ENCODE results near the gene CLBA1. TPM values are rescaled to one million over a fixed set of nuclear protein-coding genes. Genes with fewer than 3 reads are reported as not detected.

Gene CLBA1
- total RNA-seq, 5 donors from 2014 or later (not counting 1 experiment from before 2014, with no cell fraction given) = 1.2 to 3.4 (median 2.7) TPM

DNA sequence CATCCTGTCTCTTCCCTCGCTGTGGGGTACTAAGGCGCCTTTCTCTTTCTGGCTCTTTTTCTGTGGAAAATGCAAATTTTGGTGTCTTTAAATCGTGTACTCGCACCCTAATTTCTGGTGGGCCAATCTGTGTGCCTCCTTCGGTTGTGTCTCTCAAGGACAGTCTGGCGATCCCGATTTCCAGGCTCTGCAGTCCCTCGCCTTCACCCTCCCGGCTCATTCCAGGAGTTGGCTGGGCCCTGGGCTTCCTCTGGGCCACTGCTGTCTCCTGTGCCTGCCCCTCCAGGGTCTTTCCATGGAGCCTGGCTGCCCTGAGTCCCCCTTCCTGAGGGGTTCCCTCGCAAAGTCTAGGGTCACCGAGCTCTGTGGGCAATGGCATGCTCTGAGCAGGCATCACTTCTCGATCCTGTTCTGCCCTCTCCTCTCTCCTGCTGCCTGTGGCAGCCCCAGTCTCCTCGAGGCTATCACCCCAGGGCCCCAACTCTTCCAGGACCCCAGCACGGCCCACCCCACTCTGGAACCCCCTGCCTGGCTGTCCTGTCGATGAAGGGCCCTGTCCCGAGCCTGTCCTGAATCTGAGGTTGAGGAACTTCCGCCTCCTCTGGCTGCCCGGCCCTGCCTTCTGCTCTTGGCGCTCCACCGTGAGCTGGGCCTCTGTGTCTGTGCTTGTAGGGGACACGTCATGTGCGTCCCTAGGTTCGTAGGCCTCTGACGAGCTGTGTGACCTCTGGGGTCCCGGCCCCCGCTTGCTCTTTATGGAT lies 31.5 kb upstream of the CLBA1 start:
- Histone ChIP-seq H3K4me3 (ENCODE audit: control insufficient read depth in 1 of 2, extremely low read depth in 1 of 2, low read length in 1 of 2) (no peak overlapping the region), H3K9me3 (no peaks in the 10 kb centered on the region), H3K36me3 (ENCODE audit: control insufficient read depth in 2 of 2, extremely low read depth in 1 of 2, insufficient read depth in 1 of 2, low read length in 1 of 2) (no peaks in the 10 kb centered on the region), H3K27ac (ENCODE audit: low read length) (no peak overlapping the region), H3K4me1 (ENCODE audit: control insufficient read depth in 1 of 2, extremely low read depth in 1 of 2, insufficient read depth in 2 of 2, low read length in 2 of 2) (no peaks in the 10 kb centered on the region), H3K27me3 (replicated peaks in 1 of 2; ENCODE audit: control insufficient read depth in 2 of 2, extremely low read depth in 1 of 2, insufficient read depth in 2 of 2, low read length in 1 of 2) (peaks cover 0 to 42% of the 10 kb centered on the region in 2 experiments)
- no peak overlapping the region for H3K27ac Mint-ChIP-seq
- H3K27me3 Mint-ChIP-seq = peaks cover 20 to 23% of the 10 kb centered on the region in 2 donors
- no peak for DNase-seq
- ChIA-PET CTCF (no interaction called here), POLR2A (no interaction called here)
- no peak for ATAC-seq (replicated peaks in 1 of 4)
- no peaks in the 10 kb centered on the region for H3K9me3 Mint-ChIP-seq
- H3K4me1 Mint-ChIP-seq = no peaks in the 10 kb centered on the region
- 82% methylated on average over 23 of the region's 26 CpGs for WGBS (ENCODE audit: insufficient coverage)
- no peaks in the 10 kb centered on the region for H3K36me3 Mint-ChIP-seq
- no peak overlapping the region for H3K4me3 Mint-ChIP-seq

DNA sequence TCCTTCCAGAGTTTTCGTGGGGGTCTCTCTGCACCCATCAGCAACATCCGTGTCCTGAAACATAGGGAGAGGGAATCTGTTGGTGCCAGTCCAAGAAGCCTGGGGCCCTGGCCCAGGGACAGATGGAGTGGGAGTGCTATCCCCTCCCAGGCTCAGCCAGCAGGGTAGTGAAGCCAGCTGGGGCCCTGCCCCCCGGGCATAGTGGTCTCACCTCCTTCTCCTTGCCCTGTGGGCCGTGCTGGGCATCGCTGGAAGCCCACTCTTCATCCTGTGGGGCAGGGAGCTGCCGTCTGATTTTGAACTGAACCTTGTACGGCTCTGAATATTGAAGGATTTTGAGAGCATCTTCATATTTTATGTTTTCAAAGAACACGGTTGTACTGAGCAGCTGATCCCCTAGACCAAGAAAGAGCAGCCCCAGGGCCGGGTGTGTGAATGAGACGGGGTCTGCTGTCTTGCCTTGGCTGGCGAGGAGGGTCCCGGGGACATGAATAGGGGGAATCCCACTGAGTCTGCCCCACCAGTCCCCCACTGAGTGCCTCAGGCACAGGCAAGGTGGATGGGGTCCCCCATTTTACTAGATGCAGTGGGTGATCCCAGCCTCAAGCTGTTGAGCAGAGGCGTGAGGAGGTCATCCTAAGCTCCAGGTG lies 30.7 kb upstream of the CLBA1 start:
- ATAC-seq (replicated peaks in 1 of 4) (no peak), DNase-seq (no peak)
- no peaks in the 10 kb centered on the region for H3K9me3 Mint-ChIP-seq
- 61% methylated on average over 5 of the region's 13 CpGs for WGBS (ENCODE audit: insufficient coverage)
- POLR2A ChIA-PET = no interaction called here
- H3K27me3 Mint-ChIP-seq = peaks cover 20 to 23% of the 10 kb centered on the region in 2 donors
- CTCF ChIA-PET = no interaction called here
- no peak overlapping the region for H3K4me3 Mint-ChIP-seq
- no peak overlapping the region for H3K27ac Mint-ChIP-seq
- H3K27ac ChIP-seq (ENCODE audit: low read length) = no peak overlapping the region
- H3K4me1 Mint-ChIP-seq = no peaks in the 10 kb centered on the region
- no peaks in the 10 kb centered on the region for H3K4me1 ChIP-seq (ENCODE audit: control insufficient read depth in 1 of 2, extremely low read depth in 1 of 2, insufficient read depth in 2 of 2, low read length in 2 of 2)
- H3K36me3 ChIP-seq (ENCODE audit: control insufficient read depth in 2 of 2, extremely low read depth in 1 of 2, insufficient read depth in 1 of 2, low read length in 1 of 2) = no peaks in the 10 kb centered on the region
- H3K27me3 ChIP-seq (replicated peaks in 1 of 2; ENCODE audit: control insufficient read depth in 2 of 2, extremely low read depth in 1 of 2, insufficient read depth in 2 of 2, low read length in 1 of 2) = peaks cover 0 to 42% of the 10 kb centered on the region in 2 experiments
- H3K9me3 ChIP-seq = no peaks in the 10 kb centered on the region
- H3K4me3 ChIP-seq (ENCODE audit: control insufficient read depth in 1 of 2, extremely low read depth in 1 of 2, low read length in 1 of 2) = no peak overlapping the region
- no peaks in the 10 kb centered on the region for H3K36me3 Mint-ChIP-seq

DNA sequence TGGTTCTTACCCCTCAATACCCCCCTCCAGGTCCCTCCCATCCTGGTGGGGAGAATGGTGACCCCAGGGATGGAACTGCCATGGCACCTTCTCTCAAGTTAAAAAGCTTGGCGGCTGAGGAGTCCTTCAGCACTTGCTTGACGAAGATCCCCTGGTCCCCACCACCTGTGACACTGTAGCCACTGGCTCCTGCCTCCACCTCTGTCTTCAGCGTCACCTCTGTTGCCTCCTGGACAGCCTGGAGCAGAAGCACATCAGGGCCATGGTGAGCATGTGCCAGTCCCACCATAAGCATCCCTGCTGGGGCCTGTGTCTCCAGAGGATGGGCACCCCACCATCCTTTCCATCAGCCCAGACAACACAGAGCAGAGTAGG lies 30.2 kb upstream of the CLBA1 start:
- no peaks in the 10 kb centered on the region for H3K9me3 Mint-ChIP-seq
- DNase-seq (no peak), ATAC-seq (replicated peaks in 1 of 4) (no peak)
- Histone ChIP-seq H3K4me3 (ENCODE audit: control insufficient read depth in 1 of 2, extremely low read depth in 1 of 2, low read length in 1 of 2) (no peak overlapping the region), H3K27ac (ENCODE audit: low read length) (no peak overlapping the region), H3K4me1 (ENCODE audit: control insufficient read depth in 1 of 2, extremely low read depth in 1 of 2, insufficient read depth in 2 of 2, low read length in 2 of 2) (no peaks in the 10 kb centered on the region), H3K36me3 (ENCODE audit: control insufficient read depth in 2 of 2, extremely low read depth in 1 of 2, insufficient read depth in 1 of 2, low read length in 1 of 2) (no peaks in the 10 kb centered on the region), H3K27me3 (replicated peaks in 1 of 2; ENCODE audit: control insufficient read depth in 2 of 2, extremely low read depth in 1 of 2, insufficient read depth in 2 of 2, low read length in 1 of 2) (peaks cover 0 to 42% of the 10 kb centered on the region in 2 experiments), H3K9me3 (no peaks in the 10 kb centered on the region)
- WGBS (ENCODE audit: insufficient coverage) = 92% methylated on average over 3 of the region's 3 CpGs
- ChIA-PET POLR2A (no interaction called here), CTCF (no interaction called here)
- peaks cover 22 to 23% of the 10 kb centered on the region in 2 donors for H3K27me3 Mint-ChIP-seq
- H3K4me3 Mint-ChIP-seq = no peak overlapping the region
- no peaks in the 10 kb centered on the region for H3K36me3 Mint-ChIP-seq
- no peaks in the 10 kb centered on the region for H3K4me1 Mint-ChIP-seq
- H3K27ac Mint-ChIP-seq = no peak overlapping the region

DNA sequence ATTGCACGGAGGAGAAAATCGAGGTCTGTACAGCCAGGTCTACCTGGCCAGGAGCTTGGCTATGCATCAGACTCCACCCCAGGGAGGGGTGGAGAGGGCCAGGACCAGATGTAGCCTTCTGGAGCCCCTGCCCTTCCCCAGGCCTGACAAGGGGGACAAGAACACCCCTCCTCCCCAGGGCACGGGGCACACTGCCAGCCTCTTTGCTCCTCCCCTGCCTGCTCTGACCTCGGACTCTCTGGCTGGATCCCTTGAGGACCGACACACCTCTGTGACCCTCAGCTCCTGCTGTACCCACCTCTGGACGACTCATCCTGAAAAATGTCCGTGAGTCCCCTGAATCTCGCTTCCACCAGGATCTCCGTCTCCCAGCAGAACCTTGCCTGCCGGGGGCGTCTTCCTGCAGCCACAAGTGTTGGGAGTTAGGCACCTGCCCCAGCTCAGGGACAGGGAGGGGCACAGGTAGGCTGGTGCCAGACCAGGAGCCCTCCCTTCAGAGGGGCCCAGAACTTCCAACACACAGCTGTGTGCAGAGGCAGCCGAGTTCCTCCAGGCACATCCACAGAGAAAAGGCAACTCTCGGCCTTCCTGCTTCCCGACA lies 29.2 kb upstream of the CLBA1 start:
- H3K27me3 Mint-ChIP-seq = peaks cover 23 to 24% of the 10 kb centered on the region in 2 donors
- H3K36me3 ChIP-seq (ENCODE audit: control insufficient read depth in 2 of 2, extremely low read depth in 1 of 2, insufficient read depth in 1 of 2, low read length in 1 of 2) = no peaks in the 10 kb centered on the region
- no peak overlapping the region for H3K4me3 ChIP-seq (ENCODE audit: control insufficient read depth in 1 of 2, extremely low read depth in 1 of 2, low read length in 1 of 2)
- no peaks in the 10 kb centered on the region for H3K9me3 Mint-ChIP-seq
- H3K27ac ChIP-seq (ENCODE audit: low read length) = no peak overlapping the region
- WGBS (ENCODE audit: insufficient coverage) = 84% methylated on average over 8 of the region's 14 CpGs
- H3K4me1 Mint-ChIP-seq = no peaks in the 10 kb centered on the region
- no peaks in the 10 kb centered on the region for H3K36me3 Mint-ChIP-seq
- ATAC-seq (replicated peaks in 1 of 4) = no peak
- no peaks in the 10 kb centered on the region for H3K4me1 ChIP-seq (ENCODE audit: control insufficient read depth in 1 of 2, extremely low read depth in 1 of 2, insufficient read depth in 2 of 2, low read length in 2 of 2)
- H3K27ac Mint-ChIP-seq = no peak overlapping the region
- no peak for DNase-seq
- peaks cover 0 to 42% of the 10 kb centered on the region in 2 experiments for H3K27me3 ChIP-seq (replicated peaks in 1 of 2; ENCODE audit: control insufficient read depth in 2 of 2, extremely low read depth in 1 of 2, insufficient read depth in 2 of 2, low read length in 1 of 2)
- CTCF ChIA-PET = no interaction called here
- H3K9me3 ChIP-seq = no peaks in the 10 kb centered on the region
- POLR2A ChIA-PET = no interaction called here
- no peak overlapping the region for H3K4me3 Mint-ChIP-seq

DNA sequence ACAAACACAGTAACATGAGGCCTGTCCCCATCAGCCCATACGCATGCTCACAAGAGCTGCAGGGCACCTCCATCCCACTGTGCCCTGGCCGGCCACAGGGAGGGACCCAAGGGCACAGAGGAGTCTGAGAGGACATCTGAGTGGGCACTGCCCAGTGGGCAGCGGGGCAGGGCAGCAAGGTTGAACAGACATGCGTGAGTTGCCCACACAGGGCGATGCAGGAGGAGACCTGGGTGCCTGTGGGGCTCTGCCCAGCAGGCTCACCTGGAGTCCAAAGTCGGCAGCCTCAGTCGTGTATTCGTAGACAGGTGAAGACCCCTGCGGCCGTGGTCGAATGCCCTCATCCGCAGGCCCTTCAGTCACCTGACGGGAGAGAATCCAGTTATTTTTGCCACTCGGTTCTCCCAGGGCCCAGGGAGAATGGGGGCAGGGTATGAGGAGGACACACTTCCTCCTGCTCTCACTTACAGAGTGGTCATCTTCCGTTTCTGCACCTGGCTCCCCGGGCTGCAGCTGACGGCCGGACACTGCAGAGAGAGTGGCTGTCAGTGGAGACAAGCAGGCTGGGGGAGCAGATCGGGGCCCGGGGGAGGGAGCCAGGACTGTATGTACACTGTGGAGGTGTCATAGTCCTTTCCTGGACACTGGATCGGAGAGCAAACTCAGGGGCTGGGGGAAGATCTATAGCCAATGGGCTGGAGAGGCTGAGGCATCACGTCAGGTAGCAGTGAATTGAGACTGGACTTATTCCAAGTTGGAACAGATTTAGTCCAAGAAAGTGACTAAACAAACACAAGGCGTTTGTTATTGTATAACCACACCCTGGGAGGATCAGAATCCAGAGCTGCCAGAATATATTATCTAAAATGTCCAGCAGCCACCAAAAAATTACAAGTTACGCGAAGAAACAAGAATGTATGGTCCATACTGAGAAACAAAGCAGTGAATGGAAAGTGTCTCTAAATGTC lies 28.2 kb upstream of the CLBA1 start:
- H3K4me3 ChIP-seq (ENCODE audit: control insufficient read depth in 1 of 2, extremely low read depth in 1 of 2, low read length in 1 of 2) = no peak overlapping the region
- no peaks in the 10 kb centered on the region for H3K36me3 ChIP-seq (ENCODE audit: control insufficient read depth in 2 of 2, extremely low read depth in 1 of 2, insufficient read depth in 1 of 2, low read length in 1 of 2)
- no peaks in the 10 kb centered on the region for H3K4me1 ChIP-seq (ENCODE audit: control insufficient read depth in 1 of 2, extremely low read depth in 1 of 2, insufficient read depth in 2 of 2, low read length in 2 of 2)
- no peaks in the 10 kb centered on the region for H3K36me3 Mint-ChIP-seq
- no peak for ATAC-seq (replicated peaks in 1 of 4)
- ChIA-PET CTCF (no interaction called here), POLR2A (no interaction called here)
- H3K4me3 Mint-ChIP-seq = no peak overlapping the region
- no peaks in the 10 kb centered on the region for H3K4me1 Mint-ChIP-seq
- no peak for DNase-seq
- H3K27me3 ChIP-seq (replicated peaks in 1 of 2; ENCODE audit: control insufficient read depth in 2 of 2, extremely low read depth in 1 of 2, insufficient read depth in 2 of 2, low read length in 1 of 2) = peaks cover 0 to 46% of the 10 kb centered on the region in 2 experiments
- WGBS (ENCODE audit: insufficient coverage) = 80% methylated on average over 20 of the region's 25 CpGs
- H3K27ac ChIP-seq (ENCODE audit: low read length) = no peak overlapping the region
- H3K27me3 Mint-ChIP-seq = peaks cover 23 to 24% of the 10 kb centered on the region in 2 donors
- H3K9me3 Mint-ChIP-seq = no peaks in the 10 kb centered on the region
- no peak overlapping the region for H3K27ac Mint-ChIP-seq
- no peaks in the 10 kb centered on the region for H3K9me3 ChIP-seq

DNA sequence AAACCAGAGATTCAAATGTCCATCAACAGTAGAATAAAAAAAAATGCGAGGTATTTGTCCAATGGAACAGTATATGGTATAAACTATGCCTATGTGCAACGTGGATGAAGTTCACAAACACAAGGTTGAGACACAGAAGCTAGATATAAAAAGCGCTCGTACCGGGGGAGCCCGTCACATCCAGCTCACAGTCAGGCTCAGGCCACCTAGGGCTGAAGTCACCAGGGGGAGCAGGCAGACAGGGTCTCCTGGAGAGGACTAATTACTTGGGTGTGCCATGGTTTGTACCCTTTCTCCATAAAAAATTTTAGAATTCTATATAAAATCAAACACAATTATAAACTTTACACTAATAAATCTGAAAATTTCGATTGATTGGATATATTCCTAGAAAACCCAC lies 21.0 kb upstream of the CLBA1 start:
- POLR2A ChIA-PET = no interaction called here
- Mint-ChIP-seq H3K4me1 (peaks cover 0 to 3% (median 0%) of the 10 kb centered on the region in 3 donors), H3K27ac (no peak overlapping the region), H3K9me3 (no peaks in the 10 kb centered on the region), H3K4me3 (no peak overlapping the region), H3K27me3 (peaks cover 10 to 27% of the 10 kb centered on the region in 2 donors), H3K36me3 (no peaks in the 10 kb centered on the region)
- Histone ChIP-seq H3K27me3 (replicated peaks in 1 of 2; ENCODE audit: control insufficient read depth in 2 of 2, extremely low read depth in 1 of 2, insufficient read depth in 2 of 2, low read length in 1 of 2) (peaks cover 0 to 46% of the 10 kb centered on the region in 2 experiments), H3K36me3 (ENCODE audit: control insufficient read depth in 2 of 2, extremely low read depth in 1 of 2, insufficient read depth in 1 of 2, low read length in 1 of 2) (no peaks in the 10 kb centered on the region), H3K9me3 (no peaks in the 10 kb centered on the region), H3K4me3 (ENCODE audit: control insufficient read depth in 1 of 2, extremely low read depth in 1 of 2, low read length in 1 of 2) (no peak overlapping the region), H3K4me1 (ENCODE audit: control insufficient read depth in 1 of 2, extremely low read depth in 1 of 2, insufficient read depth in 2 of 2, low read length in 2 of 2) (peaks cover 0 to 8% of the 10 kb centered on the region in 2 experiments), H3K27ac (ENCODE audit: low read length) (no peak overlapping the region)
- 41% methylated on average over 2 of the region's 7 CpGs for WGBS (ENCODE audit: insufficient coverage)
- CTCF ChIA-PET = interaction anchor here in 1 of 2 donors (0.5 kb wide), 1 partner anchor 59 kb away, joined by 3 read pairs; no protein-coding TSS in a partner anchor
- ATAC-seq (replicated peaks in 1 of 4) (no peak), DNase-seq (no peak)
